ENCODE data around the gene FAM89A. TPM values are rescaled to one million over a fixed set of nuclear protein-coding genes. Genes with fewer than 3 reads are reported as not detected.
"Not testable (repeated sequence)": the region's sequence is repeated elsewhere in the genome, so short reads cannot be mapped to it uniquely, and the experiment has no call there.

FAM89A gene
- total RNA-seq, 1 donor from 2014 or later, result 9.6 TPM

DNA sequence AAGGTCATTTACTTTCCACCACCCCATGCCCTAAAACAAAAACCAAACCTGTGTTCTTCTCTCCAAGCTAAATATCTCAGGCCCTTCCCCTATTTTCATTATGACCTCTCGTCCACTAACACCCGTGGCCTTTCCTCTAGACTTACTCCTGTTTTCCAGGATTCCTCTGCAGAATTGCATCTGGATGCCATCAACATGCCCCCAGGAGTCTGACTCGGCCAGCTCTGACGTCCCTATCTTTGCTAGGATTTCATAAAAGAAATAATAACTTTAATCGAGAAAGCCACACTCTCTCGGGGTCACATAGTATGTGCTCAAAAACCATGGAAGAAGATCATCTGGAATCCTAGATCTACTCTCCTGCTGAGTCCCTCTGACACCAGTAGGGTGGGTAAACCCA, 13.5 kb downstream of the FAM89A start:
- no peak overlapping the region for H3K4me3 Mint-ChIP-seq (ENCODE audit: unreplicated experiment)
- H3K9me3 Mint-ChIP-seq (ENCODE audit: unreplicated experiment), result peaks cover 2% of the 10 kb centered on the region

DNA sequence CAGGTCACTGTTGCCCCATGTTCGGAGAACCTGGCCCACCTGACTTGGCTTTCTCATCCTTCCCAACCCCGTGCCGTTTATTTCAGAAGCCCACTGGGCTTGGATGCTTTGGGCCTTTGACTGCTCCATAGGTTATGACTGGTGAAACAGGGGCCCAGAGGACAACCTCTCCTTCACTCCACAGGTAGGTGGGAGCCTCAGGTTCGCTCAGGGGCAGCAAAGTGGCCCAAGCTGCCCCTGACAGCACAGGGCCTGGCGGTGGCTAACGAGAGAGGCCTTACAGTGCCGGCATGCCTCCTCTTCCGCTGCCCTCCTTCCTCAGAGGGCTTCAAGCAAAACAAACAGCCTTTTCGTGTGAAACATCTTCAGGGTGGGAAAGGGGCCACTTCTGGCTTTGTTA, 16.9 kb downstream of the FAM89A start:
- Histone ChIP-seq H3K36me3 (ENCODE audit: insufficient read depth, low read length) (no peaks in the 10 kb centered on the region), H3K27ac (ENCODE audit: low read depth, low read length) (no peak overlapping the region), H3K9ac (ENCODE audit: low read length) (no peak overlapping the region), H3K27me3 (ENCODE audit: insufficient read depth, low read length) (no peaks in the 10 kb centered on the region), H3K9me3 (ENCODE audit: insufficient read depth, low read depth, low read length) (no peaks in the 10 kb centered on the region), H3K4me3 (ENCODE audit: insufficient read depth, low read depth, low read length) (no peak overlapping the region), H3K4me2 (ENCODE audit: low read length) (no peak overlapping the region), H4K20me1 (ENCODE audit: insufficient read depth, low read length) (peaks cover 7% of the 10 kb centered on the region), H3K4me1 (ENCODE audit: insufficient read depth, low read length) (peaks cover 6% of the 10 kb centered on the region), H3K79me2 (ENCODE audit: insufficient read depth, low read length) (no peaks in the 10 kb centered on the region), H2AFZ (ENCODE audit: low read depth, low read length) (no peak overlapping the region)
- Mint-ChIP-seq H3K9me3 (ENCODE audit: unreplicated experiment) (peaks cover 2% of the 10 kb centered on the region), H3K4me3 (ENCODE audit: unreplicated experiment) (no peak overlapping the region), H3K36me3 (ENCODE audit: low read depth, unreplicated experiment) (peaks cover 13% of the 10 kb centered on the region), H3K27me3 (ENCODE audit: low read depth, unreplicated experiment) (peaks cover 2% of the 10 kb centered on the region), H3K4me1 (ENCODE audit: low read depth, unreplicated experiment) (peaks cover 5% of the 10 kb centered on the region), H3K27ac (ENCODE audit: unreplicated experiment) (no peak overlapping the region)
- FAIRE-seq, result no peak
- DNase-seq (ENCODE audit: low read depth), result no peak
- TF ChIP-seq EZH2 (IDR thresholded peaks at IDR 0.05; ENCODE audit: insufficient read depth, low read length), result no peak
- TF ChIP-seq, protein P1, sequence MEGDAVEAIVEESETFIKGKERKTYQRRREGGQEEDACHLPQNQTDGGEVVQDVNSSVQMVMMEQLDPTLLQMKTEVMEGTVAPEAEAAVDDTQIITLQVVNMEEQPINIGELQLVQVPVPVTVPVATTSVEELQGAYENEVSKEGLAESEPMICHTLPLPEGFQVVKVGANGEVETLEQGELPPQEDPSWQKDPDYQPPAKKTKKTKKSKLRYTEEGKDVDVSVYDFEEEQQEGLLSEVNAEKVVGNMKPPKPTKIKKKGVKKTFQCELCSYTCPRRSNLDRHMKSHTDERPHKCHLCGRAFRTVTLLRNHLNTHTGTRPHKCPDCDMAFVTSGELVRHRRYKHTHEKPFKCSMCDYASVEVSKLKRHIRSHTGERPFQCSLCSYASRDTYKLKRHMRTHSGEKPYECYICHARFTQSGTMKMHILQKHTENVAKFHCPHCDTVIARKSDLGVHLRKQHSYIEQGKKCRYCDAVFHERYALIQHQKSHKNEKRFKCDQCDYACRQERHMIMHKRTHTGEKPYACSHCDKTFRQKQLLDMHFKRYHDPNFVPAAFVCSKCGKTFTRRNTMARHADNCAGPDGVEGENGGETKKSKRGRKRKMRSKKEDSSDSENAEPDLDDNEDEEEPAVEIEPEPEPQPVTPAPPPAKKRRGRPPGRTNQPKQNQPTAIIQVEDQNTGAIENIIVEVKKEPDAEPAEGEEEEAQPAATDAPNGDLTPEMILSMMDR (IDR thresholded peaks at IDR 0.05; ENCODE audit: insufficient read depth, low read depth, low read length), result no peak

More for the DNA sequence above, 13.5 kb downstream of the FAM89A start:
- Histone ChIP-seq H3K36me3 (ENCODE audit: insufficient read depth, low read length) (no peaks in the 10 kb centered on the region), H2AFZ (ENCODE audit: low read depth, low read length) (no peak overlapping the region), H3K9ac (ENCODE audit: low read length) (no peak overlapping the region), H3K27me3 (ENCODE audit: insufficient read depth, low read length) (no peaks in the 10 kb centered on the region), H3K27ac (ENCODE audit: low read depth, low read length) (no peak overlapping the region), H3K79me2 (ENCODE audit: insufficient read depth, low read length) (no peaks in the 10 kb centered on the region), H3K9me3 (ENCODE audit: insufficient read depth, low read depth, low read length) (no peaks in the 10 kb centered on the region), H4K20me1 (ENCODE audit: insufficient read depth, low read length) (peaks cover 19% of the 10 kb centered on the region), H3K4me1 (ENCODE audit: insufficient read depth, low read length) (no peaks in the 10 kb centered on the region), H3K4me3 (ENCODE audit: insufficient read depth, low read depth, low read length) (no peak overlapping the region), H3K4me2 (ENCODE audit: low read length) (no peak overlapping the region)
- DNase-seq (ENCODE audit: low read depth), result no peak
- Mint-ChIP-seq H3K36me3 (ENCODE audit: low read depth, unreplicated experiment) (peaks cover 7% of the 10 kb centered on the region), H3K27me3 (ENCODE audit: low read depth, unreplicated experiment) (peaks cover 5% of the 10 kb centered on the region), H3K27ac (ENCODE audit: unreplicated experiment) (no peak overlapping the region), H3K4me1 (ENCODE audit: low read depth, unreplicated experiment) (peaks cover 8% of the 10 kb centered on the region)
- no peak for TF ChIP-seq EZH2 (IDR thresholded peaks at IDR 0.05; ENCODE audit: insufficient read depth, low read length)
- TF ChIP-seq, protein P1 (IDR thresholded peaks at IDR 0.05; ENCODE audit: insufficient read depth, low read depth, low read length), result no peak
- no peak for FAIRE-seq

DNA sequence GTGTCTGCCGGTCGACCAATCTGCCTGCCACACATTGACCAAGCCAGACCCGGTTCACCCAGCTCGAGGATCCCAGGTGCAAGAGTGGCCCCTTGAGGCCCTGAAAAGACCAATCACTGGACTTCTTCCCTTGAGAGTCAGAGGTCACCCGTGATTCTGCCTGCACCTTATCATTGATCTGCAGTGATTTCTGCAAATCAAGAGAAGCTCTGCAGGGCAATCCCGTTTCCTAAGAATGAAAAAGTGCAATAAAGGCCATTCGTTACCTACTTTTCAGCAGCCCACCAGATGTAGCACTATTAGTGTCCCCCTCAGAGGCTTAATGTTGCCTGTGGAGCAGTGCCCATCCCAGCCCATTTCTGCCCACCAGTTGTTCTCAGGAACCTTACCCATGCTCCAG, 17.5 kb downstream of the FAM89A start:
- not testable (repeated sequence) for H2AFZ ChIP-seq (ENCODE audit: low read depth, low read length); H3K4me3 Mint-ChIP-seq (ENCODE audit: unreplicated experiment); H3K9ac ChIP-seq (ENCODE audit: low read length); H3K4me1 Mint-ChIP-seq (ENCODE audit: low read depth, unreplicated experiment); H3K9me3 ChIP-seq (ENCODE audit: insufficient read depth, low read depth, low read length); H3K4me1 ChIP-seq (ENCODE audit: insufficient read depth, low read length); H3K27me3 ChIP-seq (ENCODE audit: insufficient read depth, low read length); H3K36me3 ChIP-seq (ENCODE audit: insufficient read depth, low read length); H3K4me2 ChIP-seq (ENCODE audit: low read length); H3K36me3 Mint-ChIP-seq (ENCODE audit: low read depth, unreplicated experiment); FAIRE-seq; H3K79me2 ChIP-seq (ENCODE audit: insufficient read depth, low read length); H3K4me3 ChIP-seq (ENCODE audit: insufficient read depth, low read depth, low read length); H3K27ac Mint-ChIP-seq (ENCODE audit: unreplicated experiment); H3K27ac ChIP-seq (ENCODE audit: low read depth, low read length); H3K27me3 Mint-ChIP-seq (ENCODE audit: low read depth, unreplicated experiment); H4K20me1 ChIP-seq (ENCODE audit: insufficient read depth, low read length); H3K9me3 Mint-ChIP-seq (ENCODE audit: unreplicated experiment); DNase-seq (ENCODE audit: low read depth)

All from astrocyte (in vitro differentiated cells and primary cell).